ENCODE results near the gene SYT7. TPM values are rescaled to one million over a fixed set of nuclear protein-coding genes. Genes with fewer than 3 reads are reported as not detected.

The SYT7 gene
- total RNA-seq, 1 donor from 2014 or later = 3.4 TPM

DNA sequence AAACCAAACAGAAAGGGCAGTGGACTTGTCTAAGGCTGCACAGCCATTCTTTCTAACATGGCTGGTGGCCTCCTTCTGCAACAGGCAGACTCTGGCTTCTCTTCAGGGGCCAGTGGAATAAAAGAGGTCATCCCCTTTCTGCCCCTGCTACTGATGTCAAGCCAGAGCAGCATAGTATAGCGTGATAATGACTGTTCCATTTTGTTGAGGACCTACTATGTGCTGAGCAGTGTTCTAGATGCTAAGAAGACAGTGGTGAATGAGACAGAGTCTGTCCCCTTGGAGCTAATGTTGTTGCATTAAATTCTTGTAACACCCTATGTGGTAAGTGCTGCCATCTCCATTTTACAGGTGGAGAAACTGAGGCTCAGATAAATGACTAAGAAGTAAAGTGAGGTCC, 15.7 kb upstream of the SYT7 start:
- Histone ChIP-seq H3K36me3 (no peaks in the 10 kb centered on the region), H3K27me3 (no peaks in the 10 kb centered on the region), H3K9me3 (no peaks in the 10 kb centered on the region), H3K4me3 (no peak overlapping the region), H3K27ac (peak overlapping the region; percentile 48), H3K4me1 (peaks cover 34% of the 10 kb centered on the region)
- TF ChIP-seq POLR2AphosphoS5 (IDR thresholded peaks at IDR 0.05; ENCODE audit: insufficient read depth in 1 of 2, low read depth in 1 of 2) (no peak), POLR2A (IDR thresholded peaks at IDR 0.05) (no peak)
- TF ChIP-seq, protein P1, sequence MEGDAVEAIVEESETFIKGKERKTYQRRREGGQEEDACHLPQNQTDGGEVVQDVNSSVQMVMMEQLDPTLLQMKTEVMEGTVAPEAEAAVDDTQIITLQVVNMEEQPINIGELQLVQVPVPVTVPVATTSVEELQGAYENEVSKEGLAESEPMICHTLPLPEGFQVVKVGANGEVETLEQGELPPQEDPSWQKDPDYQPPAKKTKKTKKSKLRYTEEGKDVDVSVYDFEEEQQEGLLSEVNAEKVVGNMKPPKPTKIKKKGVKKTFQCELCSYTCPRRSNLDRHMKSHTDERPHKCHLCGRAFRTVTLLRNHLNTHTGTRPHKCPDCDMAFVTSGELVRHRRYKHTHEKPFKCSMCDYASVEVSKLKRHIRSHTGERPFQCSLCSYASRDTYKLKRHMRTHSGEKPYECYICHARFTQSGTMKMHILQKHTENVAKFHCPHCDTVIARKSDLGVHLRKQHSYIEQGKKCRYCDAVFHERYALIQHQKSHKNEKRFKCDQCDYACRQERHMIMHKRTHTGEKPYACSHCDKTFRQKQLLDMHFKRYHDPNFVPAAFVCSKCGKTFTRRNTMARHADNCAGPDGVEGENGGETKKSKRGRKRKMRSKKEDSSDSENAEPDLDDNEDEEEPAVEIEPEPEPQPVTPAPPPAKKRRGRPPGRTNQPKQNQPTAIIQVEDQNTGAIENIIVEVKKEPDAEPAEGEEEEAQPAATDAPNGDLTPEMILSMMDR (IDR thresholded peaks at IDR 0.05) = no peak
- intact Hi-C loops (cut with DNase I) = no loop called here
- no peak for DNase-seq (ENCODE audit: extremely low spot score in 2 of 2)

DNA sequence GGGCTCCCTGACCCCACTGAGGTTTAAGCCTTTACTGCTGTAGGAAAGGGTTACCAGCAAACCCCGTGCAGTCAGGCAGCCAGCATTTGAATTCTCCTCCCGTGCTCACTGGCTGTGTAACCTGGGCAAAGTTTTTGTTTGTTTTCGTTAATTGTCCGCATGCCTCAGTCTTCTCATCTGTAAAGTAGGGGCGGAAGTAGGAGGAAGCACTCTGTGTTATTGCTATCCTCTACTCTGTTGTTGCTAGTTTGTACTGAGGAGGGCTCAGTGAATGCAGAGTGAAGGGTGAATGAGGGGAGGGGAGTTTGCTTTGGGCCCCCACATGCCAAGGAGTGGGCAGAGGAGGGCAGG, 14.0 kb upstream of the SYT7 start:
- DNase-seq (ENCODE audit: extremely low spot score in 2 of 2) = no peak
- intact Hi-C loops (cut with DNase I) = no loop called here
- Histone ChIP-seq H3K9me3 (no peaks in the 10 kb centered on the region), H3K4me1 (peaks cover 23% of the 10 kb centered on the region), H3K27ac (peak overlapping the region; percentile 19), H3K27me3 (no peaks in the 10 kb centered on the region), H3K4me3 (no peak overlapping the region), H3K36me3 (no peaks in the 10 kb centered on the region)
- TF ChIP-seq POLR2AphosphoS5 (IDR thresholded peaks at IDR 0.05; ENCODE audit: insufficient read depth in 1 of 2, low read depth in 1 of 2) (no peak), POLR2A (IDR thresholded peaks at IDR 0.05) (no peak)
- TF ChIP-seq, protein P1 (IDR thresholded peaks at IDR 0.05) = no peak

DNA sequence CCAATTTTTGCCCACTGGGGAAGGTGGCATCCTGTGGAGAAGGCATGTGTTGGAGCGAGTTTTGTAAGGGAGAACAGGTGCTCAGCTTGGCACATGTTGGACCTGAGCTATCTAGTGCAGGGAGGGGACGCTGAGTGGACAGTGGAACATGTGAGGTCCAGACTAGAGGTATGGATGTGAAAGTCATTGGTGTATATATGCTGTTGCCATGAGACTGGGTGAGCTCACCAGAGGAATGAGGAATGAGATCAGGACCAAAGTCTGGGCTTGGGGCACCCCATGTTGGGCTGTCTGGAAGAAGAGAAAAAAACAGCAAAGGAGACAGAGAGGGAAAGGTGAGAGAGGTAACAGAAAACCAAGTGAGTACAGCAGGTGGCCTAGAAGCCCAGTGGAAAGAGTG, 12.3 kb upstream of the SYT7 start:
- intact Hi-C loops (cut with DNase I) = no loop called here
- Histone ChIP-seq H3K27me3 (no peaks in the 10 kb centered on the region), H3K4me3 (no peak overlapping the region), H3K9me3 (no peaks in the 10 kb centered on the region), H3K36me3 (no peaks in the 10 kb centered on the region), H3K27ac (no peak overlapping the region), H3K4me1 (peaks cover 17% of the 10 kb centered on the region)
- TF ChIP-seq POLR2A (IDR thresholded peaks at IDR 0.05) (no peak), POLR2AphosphoS5 (IDR thresholded peaks at IDR 0.05; ENCODE audit: insufficient read depth in 1 of 2, low read depth in 1 of 2) (no peak)
- no peak for DNase-seq (ENCODE audit: extremely low spot score in 2 of 2)

DNA sequence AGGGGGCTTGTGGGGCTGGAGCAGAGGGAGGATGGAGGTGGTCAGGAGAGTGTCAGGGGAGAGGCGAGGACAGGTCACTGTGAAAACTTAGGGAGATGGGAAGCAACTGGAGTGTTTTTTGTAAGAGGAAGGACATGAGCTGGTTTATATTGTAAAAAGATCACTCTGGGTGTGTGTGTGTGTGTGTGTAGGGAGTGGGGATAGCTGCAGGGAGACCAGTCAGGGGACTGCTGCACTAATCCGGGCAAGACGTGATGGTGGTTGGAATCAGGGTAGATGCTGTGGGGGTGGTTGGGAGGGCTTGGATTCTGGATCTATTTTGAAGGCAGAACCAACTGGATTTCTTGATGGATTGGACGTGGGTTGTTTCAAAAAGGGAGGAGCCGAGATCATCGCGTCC, 11.3 kb upstream of the SYT7 start:
- TF ChIP-seq POLR2A (IDR thresholded peaks at IDR 0.05) (no peak), POLR2AphosphoS5 (IDR thresholded peaks at IDR 0.05; ENCODE audit: insufficient read depth in 1 of 2, low read depth in 1 of 2) (no peak)
- TF ChIP-seq, protein P1 (IDR thresholded peaks at IDR 0.05) = no peak
- Histone ChIP-seq H3K4me1 (peaks cover 27% of the 10 kb centered on the region), H3K9me3 (no peaks in the 10 kb centered on the region), H3K27me3 (no peaks in the 10 kb centered on the region), H3K36me3 (no peaks in the 10 kb centered on the region), H3K4me3 (no peak overlapping the region), H3K27ac (no peak overlapping the region)
- DNase-seq (ENCODE audit: extremely low spot score in 2 of 2) = no peak
- intact Hi-C loops (cut with DNase I) = no loop called here

DNA sequence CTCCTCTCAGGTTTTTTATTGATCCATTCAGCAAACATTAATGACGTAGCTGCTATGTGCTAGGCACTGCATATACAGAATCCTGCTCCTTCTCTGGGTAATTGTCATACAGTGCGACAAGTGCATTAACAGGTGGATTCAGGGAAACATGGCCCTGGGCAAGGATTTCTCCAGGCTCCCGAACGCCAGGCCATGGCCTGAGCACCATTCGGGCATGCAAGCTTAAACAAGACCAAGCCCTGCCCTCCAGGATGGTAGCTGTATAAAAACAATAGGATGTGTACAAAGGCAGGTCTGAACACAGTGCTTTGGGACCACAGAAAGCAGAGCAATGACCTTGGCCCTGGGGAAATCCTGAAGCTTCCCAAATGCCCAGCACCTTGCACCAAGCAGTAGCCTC, 9.1 kb upstream of the SYT7 start:
- Histone ChIP-seq H3K27me3 (no peaks in the 10 kb centered on the region), H3K9me3 (no peaks in the 10 kb centered on the region), H3K36me3 (no peaks in the 10 kb centered on the region), H3K27ac (no peak overlapping the region), H3K4me3 (no peak overlapping the region), H3K4me1 (peaks cover 24% of the 10 kb centered on the region)
- DNase-seq (ENCODE audit: extremely low spot score in 2 of 2) = no peak
- TF ChIP-seq POLR2A (IDR thresholded peaks at IDR 0.05) = no peak
- no peak for TF ChIP-seq POLR2AphosphoS5 (IDR thresholded peaks at IDR 0.05; ENCODE audit: insufficient read depth in 1 of 2, low read depth in 1 of 2)
- TF ChIP-seq, protein P1 (IDR thresholded peaks at IDR 0.05) = no peak
- intact Hi-C loops (cut with DNase I) = no loop called here
